DMS153 treated with DMSO at 0.1 percent for 48 hours (cell line): Measurements from ENCODE around the gene FUT9.
A peak's percentile ranks its signal among the peaks of the same experiment; 100 is the strongest.

Experiments used
- DNase-seq: peaks from one replicate; lab custom pipeline; 2025; ENCODE audit not compliant: unreplicated experiment; lab: John Stamatoyannopoulos, UW

Gene FUT9

GRCh38 chr6:96015518-96016333 is at the start of gene FUT9:
TSS of gene FUT9 (plus strand) at chr6:96015974. CDS start at chr6:96203156, 187,182 bp downstream.
- peak; percentile 68 for DNase-seq

- DNase-seq, result no peak
Measured at GRCh38 chr6:95967594-95967993, 48.2 kb upstream of the FUT9 start.

GRCh38 chr6:95973976-95974375 is 41.8 kb upstream of the FUT9 start:
- DNase-seq, result no peak

- DNase-seq, result no peak
Measured at GRCh38 chr6:95978230-95978629, 37.5 kb upstream of the FUT9 start.

- no peak for DNase-seq
Measured at GRCh38 chr6:95991906-95992305, 23.9 kb upstream of the FUT9 start.

GRCh38 chr6:95994151-95994550 is 21.6 kb upstream of the FUT9 start:
- DNase-seq, result no peak

GRCh38 chr6:95998133-95998532 is 17.6 kb upstream of the FUT9 start:
- no peak for DNase-seq

- no peak for DNase-seq
Measured at GRCh38 chr6:96001891-96002575, 13.7 kb upstream of the FUT9 start.

- DNase-seq, result no peak
Measured at GRCh38 chr6:96002576-96002910, 13.2 kb upstream of the FUT9 start.

GRCh38 chr6:96002912-96003311 is 12.9 kb upstream of the FUT9 start:
- DNase-seq, result no peak

GRCh38 chr6:96007663-96008062 is 8.1 kb upstream of the FUT9 start:
- peak; percentile 20 for DNase-seq

GRCh38 chr6:96013531-96013930 is 2.2 kb upstream of the FUT9 start:
- no peak for DNase-seq

GRCh38 chr6:96014846-96015517 is 792 bp upstream of the FUT9 start:
- peak; percentile 67 for DNase-seq

GRCh38 chr6:96016334-96017069 is 728 bp downstream of the FUT9 start:
- peak; percentile 69 for DNase-seq

GRCh38 chr6:96017070-96017359 is 1.2 kb downstream of the FUT9 start:
- DNase-seq, result no peak

- DNase-seq, result no peak
Measured at GRCh38 chr6:96022225-96022624, 6.5 kb downstream of the FUT9 start.

- no peak for DNase-seq
Measured at GRCh38 chr6:96032661-96033060, 16.9 kb downstream of the FUT9 start.

- DNase-seq, result no peak
Measured at GRCh38 chr6:96051555-96051954, 35.8 kb downstream of the FUT9 start.

- no peak for DNase-seq
Measured at GRCh38 chr6:96058082-96058481, 42.3 kb downstream of the FUT9 start.

- no peak for DNase-seq
Measured at GRCh38 chr6:96059586-96059985, 43.8 kb downstream of the FUT9 start.

GRCh38 chr6:96060249-96060648 is 44.5 kb downstream of the FUT9 start:
- no peak for DNase-seq

- DNase-seq, result no peak
Measured at GRCh38 chr6:96065213-96065612, 49.4 kb downstream of the FUT9 start.
